ENCODE data around the gene ZNF668.
A peak's percentile ranks its signal among the peaks of the same experiment; 100 is the strongest.

Gene ZNF668

GRCh38 chr16:31117384-31118222 is 43.6 kb upstream of the ZNF668 start, which contains the start of gene KAT8:
KAT8 (plus strand) TSS chr16:31117664; CDS start chr16:31117682, 18 bp downstream.
- Histone ChIP-seq H3K4me3 (replicated peaks; ENCODE audit: insufficient read depth, low read length) (peak within 1 kb of the TSS; percentile 54), H3K27me3 (ENCODE audit: insufficient read depth, poor library complexity, severe bottlenecking) (no peaks in the 10 kb centered on the region), H3K27ac (replicated peaks) (peak within 1 kb of the TSS; percentile 82)
- peak; percentile 95 to 99 for DNase-seq (ENCODE audit: low read depth in 1 of 2, low spot score in 1 of 2)
- TF ChIP-seq CTCF (IDR thresholded peaks at IDR 0.05; ENCODE audit: insufficient read depth, low read length) = no peak
- peak; percentile 61; the same call in 1 of the 2 replicates for TF ChIP-seq SPI1 (IDR thresholded peaks at IDR 0.05; ENCODE audit: borderline replicate concordance, low read depth)
- TF ChIP-seq POLR2AphosphoS5 (IDR thresholded peaks at IDR 0.05; ENCODE audit: low read depth) = peak; percentile 84; the same call in 1 of the 2 replicates
- TF ChIP-seq REST (IDR thresholded peaks at IDR 0.05; ENCODE audit: insufficient replicate concordance, low read depth) = peak; percentile 49
- peak; percentile 96 for TF ChIP-seq GABPA (IDR thresholded peaks at IDR 0.05; ENCODE audit: low read depth)

- TF ChIP-seq SPI1 (IDR thresholded peaks at IDR 0.05; ENCODE audit: borderline replicate concordance, low read depth) (no peak), POLR2AphosphoS5 (IDR thresholded peaks at IDR 0.05; ENCODE audit: low read depth) (no peak), CTCF (IDR thresholded peaks at IDR 0.05; ENCODE audit: insufficient read depth, low read length) (no peak), REST (IDR thresholded peaks at IDR 0.05; ENCODE audit: insufficient replicate concordance, low read depth) (no peak), GABPA (IDR thresholded peaks at IDR 0.05; ENCODE audit: low read depth) (no peak)
- Histone ChIP-seq H3K27ac (replicated peaks) (peak overlapping the region; percentile 68), H3K4me3 (replicated peaks; ENCODE audit: insufficient read depth, low read length) (no peak overlapping the region), H3K27me3 (ENCODE audit: insufficient read depth, poor library complexity, severe bottlenecking) (no peaks in the 10 kb centered on the region)
- DNase-seq (ENCODE audit: low read depth in 1 of 2, low spot score in 1 of 2) = no peak
Measured at GRCh38 chr16:31114468-31114867, 40.4 kb upstream of the ZNF668 start.

GRCh38 chr16:31113121-31114120 is 39.4 kb upstream of the ZNF668 start:
- TF ChIP-seq REST (IDR thresholded peaks at IDR 0.05; ENCODE audit: insufficient replicate concordance, low read depth) (no peak), SPI1 (IDR thresholded peaks at IDR 0.05; ENCODE audit: borderline replicate concordance, low read depth) (peak; percentile 74; the same call in 1 of the 2 replicates), POLR2AphosphoS5 (IDR thresholded peaks at IDR 0.05; ENCODE audit: low read depth) (peak; percentile 78)
- H3K4me3 ChIP-seq (replicated peaks; ENCODE audit: insufficient read depth, low read length) = no peak overlapping the region
- peak overlapping the region; percentile 68 for H3K27ac ChIP-seq (replicated peaks)
- DNase-seq (ENCODE audit: low read depth in 1 of 2, low spot score in 1 of 2) = peak; percentile 82 to 89
- H3K27me3 ChIP-seq (ENCODE audit: insufficient read depth, poor library complexity, severe bottlenecking) = no peaks in the 10 kb centered on the region

All from HL-60 (cell line).